ENCODE data around the gene POGZ.
A peak's percentile ranks its signal among the peaks of the same experiment; 100 is the strongest.

Gene POGZ
- long read RNA-seq, full-length matches to known transcripts, result 2 of 28 reads
- long read RNA-seq, partial matches to known transcripts, result 12 of 28 reads
- long read RNA-seq, other reads (novel, unspliced or antisense), result 14 of 28 reads

- peak; percentile 90 to 97 for DNase-seq (ENCODE audit: low read depth in 1 of 2, low spot score in 1 of 2)
- Histone ChIP-seq H3K27ac (replicated peaks) (peak within 1 kb of the TSS; percentile 89), H3K27me3 (ENCODE audit: insufficient read depth, poor library complexity, severe bottlenecking) (no peaks in the 10 kb centered on the region), H3K4me3 (replicated peaks; ENCODE audit: insufficient read depth, low read length) (peak within 1 kb of the TSS; percentile 68)
- TF ChIP-seq REST (IDR thresholded peaks at IDR 0.05; ENCODE audit: insufficient replicate concordance, low read depth) (peak; percentile 13), SPI1 (IDR thresholded peaks at IDR 0.05; ENCODE audit: borderline replicate concordance, low read depth) (peak; percentile 21; the same call in 1 of the 2 replicates), GABPA (IDR thresholded peaks at IDR 0.05; ENCODE audit: low read depth) (no peak), POLR2AphosphoS5 (IDR thresholded peaks at IDR 0.05; ENCODE audit: low read depth) (peak; percentile 63; the same call in 1 of the 2 replicates), CTCF (IDR thresholded peaks at IDR 0.05; ENCODE audit: insufficient read depth, low read length) (no peak)
These were observed at the start of gene POGZ for GRCh38 chr1:151459331-151460046. Gene POGZ, minus strand, starts transcription at chr1:151459494. Its CDS starts 17,290 bp downstream, at chr1:151442204.

- H3K27ac ChIP-seq (replicated peaks), result no peak overlapping the region
- no peak for DNase-seq (ENCODE audit: low read depth in 1 of 2, low spot score in 1 of 2)
- peaks cover 4% of the 10 kb centered on the region for H3K27me3 ChIP-seq (ENCODE audit: insufficient read depth, poor library complexity, severe bottlenecking)
- H3K4me3 ChIP-seq (replicated peaks; ENCODE audit: insufficient read depth, low read length), result no peak overlapping the region
- TF ChIP-seq REST (IDR thresholded peaks at IDR 0.05; ENCODE audit: insufficient replicate concordance, low read depth) (no peak), CTCF (IDR thresholded peaks at IDR 0.05; ENCODE audit: insufficient read depth, low read length) (no peak), GABPA (IDR thresholded peaks at IDR 0.05; ENCODE audit: low read depth) (no peak), POLR2AphosphoS5 (IDR thresholded peaks at IDR 0.05; ENCODE audit: low read depth) (no peak), SPI1 (IDR thresholded peaks at IDR 0.05; ENCODE audit: borderline replicate concordance, low read depth) (no peak)
These were observed 49.5 kb upstream of the POGZ start for GRCh38 chr1:151508833-151509232.

GRCh38 chr1:151504759-151505158 lies 45.5 kb upstream of the POGZ start:
- no peak for DNase-seq (ENCODE audit: low read depth in 1 of 2, low spot score in 1 of 2)
- no peak overlapping the region for H3K27ac ChIP-seq (replicated peaks)
- no peaks in the 10 kb centered on the region for H3K27me3 ChIP-seq (ENCODE audit: insufficient read depth, poor library complexity, severe bottlenecking)
- no peak overlapping the region for H3K4me3 ChIP-seq (replicated peaks; ENCODE audit: insufficient read depth, low read length)
- TF ChIP-seq POLR2AphosphoS5 (IDR thresholded peaks at IDR 0.05; ENCODE audit: low read depth), result no peak

- H3K27ac ChIP-seq (replicated peaks), result no peak overlapping the region
- H3K27me3 ChIP-seq (ENCODE audit: insufficient read depth, poor library complexity, severe bottlenecking), result no peaks in the 10 kb centered on the region
- TF ChIP-seq GABPA (IDR thresholded peaks at IDR 0.05; ENCODE audit: low read depth) (no peak), CTCF (IDR thresholded peaks at IDR 0.05; ENCODE audit: insufficient read depth, low read length) (no peak), REST (IDR thresholded peaks at IDR 0.05; ENCODE audit: insufficient replicate concordance, low read depth) (no peak), POLR2AphosphoS5 (IDR thresholded peaks at IDR 0.05; ENCODE audit: low read depth) (no peak), SPI1 (IDR thresholded peaks at IDR 0.05; ENCODE audit: borderline replicate concordance, low read depth) (no peak)
- H3K4me3 ChIP-seq (replicated peaks; ENCODE audit: insufficient read depth, low read length), result no peak overlapping the region
- no peak for DNase-seq (ENCODE audit: low read depth in 1 of 2, low spot score in 1 of 2)
These were observed 45.0 kb upstream of the POGZ start for GRCh38 chr1:151504252-151504651.
